DND-41 (cell line): Measurements from ENCODE around the gene KIF4B.

Experiments used
- ATAC-seq: fragments of 200-7000 bp; cut with Tn5 transposase; 3 replicates; pipeline ENCODE4 v1.9.1; 2021; ENCODE audit warnings: low read depth; ENCODE audit not compliant: insufficient read depth
- DNase-seq: peaks from one replicate; pipeline ENCODE4 v3.0.0-alpha.2; 2020
- H2AFZ ChIP-seq: 2 replicates; pipeline ENCODE4 v1.6.0; 2012; ENCODE audit warnings: low read depth, low read length
- H3K27ac ChIP-seq: 2 replicates; pipeline ENCODE4 v1.5.1; 2012; ENCODE audit warnings: low read length, inconsistent platforms
- H3K27me3 ChIP-seq: fragments of 200-600 bp; sonication (generic); 2 replicates; pipeline ENCODE4 v1.6.0; 2012; ENCODE audit warnings: low read length, mild to moderate bottlenecking, inconsistent platforms; ENCODE audit not compliant: insufficient read depth, poor library complexity
- H3K36me3 ChIP-seq: 2 replicates; pipeline ENCODE4 v1.5.1; 2012; ENCODE audit warnings: low read length, inconsistent platforms; ENCODE audit not compliant: insufficient read depth
- H3K4me1 ChIP-seq: 2 replicates; pipeline ENCODE4 v1.5.1; 2012; ENCODE audit warnings: mild to moderate bottlenecking, low read length; ENCODE audit not compliant: insufficient read depth
- H3K4me2 ChIP-seq: 2 replicates; pipeline ENCODE4 v1.6.0; 2012; ENCODE audit warnings: mild to moderate bottlenecking, moderate library complexity, low read length, inconsistent platforms; ENCODE audit not compliant: insufficient read depth
- H3K4me3 ChIP-seq, 2 experiments: fragments of 200-600 bp in 1 of 2; shearing (Covaris generic) in 1 of 2; 2 replicates each; pipeline ENCODE4 v1.5.1; 2012 to 2016; ENCODE audit warnings: inconsistent platforms in 2 of 2, low read length in 2 of 2, mild to moderate bottlenecking in 2 of 2, low read depth in 1 of 2, moderate library complexity in 1 of 2
- H3K79me2 ChIP-seq: 2 replicates; pipeline ENCODE4 v1.6.0; 2012; ENCODE audit warnings: low read length, inconsistent platforms; ENCODE audit not compliant: insufficient read depth
- H3K9ac ChIP-seq: 2 replicates; pipeline ENCODE4 v1.6.0; 2012; ENCODE audit warnings: low read depth, mild to moderate bottlenecking, inconsistent platforms, low read length, moderate library complexity
- H3K9me3 ChIP-seq: 2 replicates; pipeline ENCODE4 v1.5.1; 2012; ENCODE audit warnings: low read length, moderate library complexity, mild to moderate bottlenecking, inconsistent platforms; ENCODE audit not compliant: insufficient read depth, severe bottlenecking
- H4K20me1 ChIP-seq: 2 replicates; pipeline ENCODE4 v1.6.0; 2012; ENCODE audit warnings: low read length; ENCODE audit not compliant: insufficient read depth
- EZH2 ChIP-seq: IDR thresholded peaks from 3 replicates; pipeline ENCODE4 v1.6.1; 2012; ENCODE audit warnings: borderline replicate concordance, low read depth, mild to moderate bottlenecking, moderate library complexity, low read length, inconsistent platforms; ENCODE audit not compliant: severe bottlenecking
- TF ChIP-seq, protein P1 (sequence below): IDR thresholded peaks from 2 replicates; pipeline ENCODE4 v1.5.1; 2012; ENCODE audit warnings: borderline replicate concordance, low read length, moderate library complexity, mild to moderate bottlenecking; ENCODE audit not compliant: poor library complexity, severe bottlenecking; ENCODE audit errors: extremely low read depth

The KIF4B gene

GRCh38 chr5:155040984-155041653, 27.6 kb downstream of the KIF4B start:
- Histone ChIP-seq H3K9ac (no peak overlapping the region), H3K27me3 (peaks cover 22% of the 10 kb centered on the region), H3K4me1 (no peaks in the 10 kb centered on the region), H3K4me2 (no peak overlapping the region), H3K9me3 (no peaks in the 10 kb centered on the region), H3K36me3 (no peaks in the 10 kb centered on the region), H4K20me1 (no peaks in the 10 kb centered on the region), H3K4me3 (no peak overlapping the region), H3K27ac (no peak overlapping the region), H2AFZ (no peak overlapping the region), H3K79me2 (no peaks in the 10 kb centered on the region)
- DNase-seq (no peak), ATAC-seq (no peak)
- TF ChIP-seq, protein P1, sequence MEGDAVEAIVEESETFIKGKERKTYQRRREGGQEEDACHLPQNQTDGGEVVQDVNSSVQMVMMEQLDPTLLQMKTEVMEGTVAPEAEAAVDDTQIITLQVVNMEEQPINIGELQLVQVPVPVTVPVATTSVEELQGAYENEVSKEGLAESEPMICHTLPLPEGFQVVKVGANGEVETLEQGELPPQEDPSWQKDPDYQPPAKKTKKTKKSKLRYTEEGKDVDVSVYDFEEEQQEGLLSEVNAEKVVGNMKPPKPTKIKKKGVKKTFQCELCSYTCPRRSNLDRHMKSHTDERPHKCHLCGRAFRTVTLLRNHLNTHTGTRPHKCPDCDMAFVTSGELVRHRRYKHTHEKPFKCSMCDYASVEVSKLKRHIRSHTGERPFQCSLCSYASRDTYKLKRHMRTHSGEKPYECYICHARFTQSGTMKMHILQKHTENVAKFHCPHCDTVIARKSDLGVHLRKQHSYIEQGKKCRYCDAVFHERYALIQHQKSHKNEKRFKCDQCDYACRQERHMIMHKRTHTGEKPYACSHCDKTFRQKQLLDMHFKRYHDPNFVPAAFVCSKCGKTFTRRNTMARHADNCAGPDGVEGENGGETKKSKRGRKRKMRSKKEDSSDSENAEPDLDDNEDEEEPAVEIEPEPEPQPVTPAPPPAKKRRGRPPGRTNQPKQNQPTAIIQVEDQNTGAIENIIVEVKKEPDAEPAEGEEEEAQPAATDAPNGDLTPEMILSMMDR, result no peak
- no peak for TF ChIP-seq EZH2

DNA sequence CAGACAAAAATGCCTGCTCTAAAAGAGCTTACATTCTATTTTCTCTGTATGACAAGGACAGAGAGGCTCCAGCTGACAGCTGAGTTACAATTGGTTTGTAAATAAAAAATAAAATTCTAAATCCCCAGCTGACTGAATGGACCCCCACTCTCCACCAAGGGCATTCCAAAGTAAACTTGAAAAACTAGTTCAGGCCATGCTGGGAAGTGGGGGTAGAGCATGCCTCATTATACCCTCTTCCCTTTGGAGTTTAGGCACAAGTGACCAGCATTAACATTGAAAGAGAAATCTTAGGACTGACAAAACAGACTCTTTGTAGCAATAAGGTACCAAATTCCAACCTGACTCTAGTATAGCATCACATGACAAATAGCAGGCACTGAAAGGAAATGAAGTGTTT, 31.0 kb downstream of the KIF4B start:
- ATAC-seq (no peak), DNase-seq (no peak)
- Histone ChIP-seq H3K36me3 (no peaks in the 10 kb centered on the region), H3K27ac (no peak overlapping the region), H3K27me3 (peaks cover 22% of the 10 kb centered on the region), H4K20me1 (no peaks in the 10 kb centered on the region), H3K9ac (no peak overlapping the region), H3K9me3 (no peaks in the 10 kb centered on the region), H2AFZ (no peak overlapping the region), H3K4me3 (no peak overlapping the region), H3K79me2 (no peaks in the 10 kb centered on the region), H3K4me1 (no peaks in the 10 kb centered on the region), H3K4me2 (no peak overlapping the region)
- TF ChIP-seq, protein P1, result no peak
- TF ChIP-seq EZH2, result no peak

GRCh38 chr5:155046591-155046990, 33.0 kb downstream of the KIF4B start:
- H4K20me1 ChIP-seq, result no peaks in the 10 kb centered on the region
- H2AFZ ChIP-seq, result no peak overlapping the region
- H3K79me2 ChIP-seq, result no peaks in the 10 kb centered on the region
- H3K27me3 ChIP-seq, result peaks cover 15% of the 10 kb centered on the region
- H3K27ac ChIP-seq, result no peak overlapping the region
- TF ChIP-seq, protein P1, result no peak
- no peak for ATAC-seq
- H3K36me3 ChIP-seq, result no peaks in the 10 kb centered on the region
- H3K4me1 ChIP-seq, result no peaks in the 10 kb centered on the region
- no peak for DNase-seq
- H3K4me3 ChIP-seq, result no peak overlapping the region
- H3K4me2 ChIP-seq, result no peak overlapping the region
- no peaks in the 10 kb centered on the region for H3K9me3 ChIP-seq
- H3K9ac ChIP-seq, result no peak overlapping the region

GRCh38 chr5:155047818-155048217, 34.3 kb downstream of the KIF4B start:
- H3K27me3 ChIP-seq, result peaks cover 10% of the 10 kb centered on the region
- ATAC-seq (no peak), DNase-seq (no peak)
- no peaks in the 10 kb centered on the region for H3K9me3 ChIP-seq
- TF ChIP-seq, protein P1, result no peak
- no peak for TF ChIP-seq EZH2
- no peak overlapping the region for H2AFZ ChIP-seq
- no peak overlapping the region for H3K9ac ChIP-seq
- H3K4me3 ChIP-seq, result no peak overlapping the region
- H3K4me1 ChIP-seq, result no peaks in the 10 kb centered on the region
- no peaks in the 10 kb centered on the region for H3K79me2 ChIP-seq
- no peak overlapping the region for H3K27ac ChIP-seq
- no peaks in the 10 kb centered on the region for H4K20me1 ChIP-seq
- no peak overlapping the region for H3K4me2 ChIP-seq
- H3K36me3 ChIP-seq, result no peaks in the 10 kb centered on the region
